ENCODE results near the gene FAM83B.

DNA sequence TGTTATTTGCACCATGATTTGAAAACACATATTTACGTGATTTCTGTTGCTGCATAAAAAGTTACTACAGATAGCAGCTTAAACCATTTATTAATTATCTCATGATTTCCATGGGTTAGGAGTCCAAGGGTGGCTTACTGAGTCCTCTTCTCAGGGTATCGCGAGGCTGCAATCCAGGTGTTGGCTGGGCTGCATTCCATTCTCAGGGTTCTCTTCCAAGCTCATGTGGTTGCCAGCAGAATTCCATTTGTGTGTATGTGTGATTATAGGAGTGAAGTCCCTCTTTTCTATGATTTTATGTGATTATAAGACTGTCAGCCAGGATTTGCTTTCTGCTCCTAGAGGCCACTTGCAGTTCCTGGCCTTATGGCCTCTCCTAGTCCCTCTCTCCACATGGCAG lies 135.1 kb downstream of the FAM83B start:
- TF ChIP-seq PAX5 (IDR thresholded peaks at IDR 0.05; ENCODE audit: insufficient read depth, low read length, severe bottlenecking) (no peak), POLR2A (IDR thresholded peaks at IDR 0.05; ENCODE audit: low read depth, low read length) (no peak), POLR2AphosphoS5 (IDR thresholded peaks at IDR 0.05; ENCODE audit: low read depth, low read length) (no peak)

Measured in GM12891 (cell line).